ENCODE results near the gene VAV2.

The VAV2 gene, protein sequence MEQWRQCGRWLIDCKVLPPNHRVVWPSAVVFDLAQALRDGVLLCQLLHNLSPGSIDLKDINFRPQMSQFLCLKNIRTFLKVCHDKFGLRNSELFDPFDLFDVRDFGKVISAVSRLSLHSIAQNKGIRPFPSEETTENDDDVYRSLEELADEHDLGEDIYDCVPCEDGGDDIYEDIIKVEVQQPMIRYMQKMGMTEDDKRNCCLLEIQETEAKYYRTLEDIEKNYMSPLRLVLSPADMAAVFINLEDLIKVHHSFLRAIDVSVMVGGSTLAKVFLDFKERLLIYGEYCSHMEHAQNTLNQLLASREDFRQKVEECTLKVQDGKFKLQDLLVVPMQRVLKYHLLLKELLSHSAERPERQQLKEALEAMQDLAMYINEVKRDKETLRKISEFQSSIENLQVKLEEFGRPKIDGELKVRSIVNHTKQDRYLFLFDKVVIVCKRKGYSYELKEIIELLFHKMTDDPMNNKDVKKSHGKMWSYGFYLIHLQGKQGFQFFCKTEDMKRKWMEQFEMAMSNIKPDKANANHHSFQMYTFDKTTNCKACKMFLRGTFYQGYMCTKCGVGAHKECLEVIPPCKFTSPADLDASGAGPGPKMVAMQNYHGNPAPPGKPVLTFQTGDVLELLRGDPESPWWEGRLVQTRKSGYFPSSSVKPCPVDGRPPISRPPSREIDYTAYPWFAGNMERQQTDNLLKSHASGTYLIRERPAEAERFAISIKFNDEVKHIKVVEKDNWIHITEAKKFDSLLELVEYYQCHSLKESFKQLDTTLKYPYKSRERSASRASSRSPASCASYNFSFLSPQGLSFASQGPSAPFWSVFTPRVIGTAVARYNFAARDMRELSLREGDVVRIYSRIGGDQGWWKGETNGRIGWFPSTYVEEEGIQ
- 6.7 to 35.8 (median 18.8) reads per million in 18 experiments for total RNA-seq

DNA sequence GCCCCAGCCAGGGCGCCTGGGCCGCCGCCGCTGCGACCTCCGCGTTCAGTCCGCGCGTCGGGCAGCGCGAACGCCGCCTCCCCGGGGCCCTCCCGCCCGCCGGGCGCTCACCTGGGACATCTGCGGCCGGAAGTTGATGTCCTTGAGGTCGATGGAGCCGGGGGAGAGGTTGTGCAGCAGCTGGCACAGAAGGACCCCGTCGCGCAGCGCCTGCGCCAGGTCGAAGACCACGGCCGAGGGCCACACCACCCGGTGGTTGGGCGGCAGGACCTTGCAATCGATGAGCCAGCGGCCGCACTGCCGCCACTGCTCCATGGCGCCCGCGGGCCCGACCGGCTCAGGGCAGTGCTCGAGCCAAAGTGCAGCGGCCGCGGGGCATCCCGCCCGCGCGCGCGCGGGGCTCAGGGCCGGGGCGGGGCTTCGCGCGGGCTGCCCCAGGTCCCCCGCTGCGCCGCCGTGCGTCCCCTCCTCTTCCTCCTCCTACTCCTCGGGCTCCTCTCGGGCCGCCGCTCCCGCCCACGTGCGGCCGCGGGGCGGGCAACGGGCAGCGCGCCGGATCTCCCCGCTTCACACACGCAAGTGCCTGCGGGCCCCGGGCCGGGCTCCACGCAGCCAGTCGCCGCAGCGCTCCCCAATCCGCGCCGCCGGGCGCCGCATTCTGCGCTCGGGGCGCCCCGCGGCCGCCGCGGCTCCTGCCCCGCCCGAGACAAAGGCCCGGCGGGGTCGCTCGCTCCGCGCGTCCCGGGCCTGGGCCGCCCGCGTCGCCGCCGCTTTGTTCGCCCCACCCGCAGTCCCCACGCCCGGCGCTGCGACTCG lies at the start of gene VAV2:
Gene VAV2 (minus strand): TSS at position 361 of the 816 bp plus-strand sequence. CDS start 46 bp downstream, at position 315.
- DNase-seq = peak; percentile 45 to 60

DNA sequence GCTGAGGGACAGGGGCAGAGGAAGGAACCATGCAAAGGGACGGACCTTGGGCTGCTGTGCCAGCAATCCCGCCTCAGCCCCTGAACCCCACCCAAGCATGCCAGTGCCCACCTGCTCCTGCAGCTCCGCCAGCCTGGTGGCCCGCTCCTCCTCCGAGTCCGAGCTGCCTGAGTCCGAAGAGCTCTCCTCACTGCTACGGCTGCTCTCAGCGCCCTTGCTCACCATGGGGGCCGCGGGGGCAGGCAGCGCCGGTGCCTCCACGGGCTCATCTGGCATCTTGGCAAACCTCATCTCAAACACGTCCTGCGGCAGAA lies 49.5 kb upstream of the VAV2 start:
- DNase-seq = no peak

- peak in 1 of 2 donors; percentile 23 for DNase-seq
These were observed 48.9 kb upstream of the VAV2 start for GRCh38 chr9:134040781-134041648.

- DNase-seq = no peak
These were observed 48.0 kb upstream of the VAV2 start for GRCh38 chr9:134040176-134040565.

DNA sequence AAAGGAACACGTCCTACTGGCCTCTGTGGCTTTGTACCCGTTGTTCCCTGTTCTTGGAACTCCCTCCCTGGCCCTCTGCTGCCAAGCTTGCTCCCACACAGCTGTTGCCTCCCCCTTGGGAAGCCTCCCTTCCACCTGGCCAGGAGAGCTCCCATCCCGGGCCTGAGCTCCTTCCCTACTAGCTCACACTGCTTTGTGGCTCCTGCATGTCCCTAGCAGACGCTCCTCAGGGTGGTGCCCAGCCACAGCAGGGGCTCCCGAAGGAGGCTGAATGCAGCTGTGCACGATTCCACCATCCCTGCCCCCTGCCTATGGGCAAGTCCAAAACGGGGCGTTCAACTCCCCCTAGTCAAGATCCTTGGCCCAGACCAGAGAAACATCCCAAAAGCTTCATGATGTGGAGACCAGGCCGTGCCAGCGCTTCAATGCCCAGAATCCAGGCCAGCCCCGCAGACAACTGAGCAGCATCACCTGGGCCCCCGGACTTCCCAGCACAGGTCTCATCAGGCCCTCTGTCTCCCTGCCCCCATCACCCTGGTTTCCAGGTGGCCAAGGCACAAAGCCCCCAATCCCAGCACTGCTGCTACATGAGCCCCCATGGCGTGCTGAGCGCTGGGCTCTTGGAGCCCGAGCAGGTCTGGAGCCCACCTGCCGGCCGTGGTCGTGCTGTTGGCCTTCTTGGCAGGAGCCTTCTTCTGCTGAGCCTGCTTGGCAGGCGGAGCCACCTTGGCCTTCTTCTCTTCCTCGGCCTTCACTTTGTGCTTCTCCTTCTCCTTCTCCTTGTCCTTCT lies 47.5 kb upstream of the VAV2 start:
- DNase-seq = no peak

- DNase-seq = no peak
These were observed 45.5 kb upstream of the VAV2 start for GRCh38 chr9:134037641-134038040.

- DNase-seq = no peak
These were observed 44.0 kb upstream of the VAV2 start for GRCh38 chr9:134036130-134036529.

DNA sequence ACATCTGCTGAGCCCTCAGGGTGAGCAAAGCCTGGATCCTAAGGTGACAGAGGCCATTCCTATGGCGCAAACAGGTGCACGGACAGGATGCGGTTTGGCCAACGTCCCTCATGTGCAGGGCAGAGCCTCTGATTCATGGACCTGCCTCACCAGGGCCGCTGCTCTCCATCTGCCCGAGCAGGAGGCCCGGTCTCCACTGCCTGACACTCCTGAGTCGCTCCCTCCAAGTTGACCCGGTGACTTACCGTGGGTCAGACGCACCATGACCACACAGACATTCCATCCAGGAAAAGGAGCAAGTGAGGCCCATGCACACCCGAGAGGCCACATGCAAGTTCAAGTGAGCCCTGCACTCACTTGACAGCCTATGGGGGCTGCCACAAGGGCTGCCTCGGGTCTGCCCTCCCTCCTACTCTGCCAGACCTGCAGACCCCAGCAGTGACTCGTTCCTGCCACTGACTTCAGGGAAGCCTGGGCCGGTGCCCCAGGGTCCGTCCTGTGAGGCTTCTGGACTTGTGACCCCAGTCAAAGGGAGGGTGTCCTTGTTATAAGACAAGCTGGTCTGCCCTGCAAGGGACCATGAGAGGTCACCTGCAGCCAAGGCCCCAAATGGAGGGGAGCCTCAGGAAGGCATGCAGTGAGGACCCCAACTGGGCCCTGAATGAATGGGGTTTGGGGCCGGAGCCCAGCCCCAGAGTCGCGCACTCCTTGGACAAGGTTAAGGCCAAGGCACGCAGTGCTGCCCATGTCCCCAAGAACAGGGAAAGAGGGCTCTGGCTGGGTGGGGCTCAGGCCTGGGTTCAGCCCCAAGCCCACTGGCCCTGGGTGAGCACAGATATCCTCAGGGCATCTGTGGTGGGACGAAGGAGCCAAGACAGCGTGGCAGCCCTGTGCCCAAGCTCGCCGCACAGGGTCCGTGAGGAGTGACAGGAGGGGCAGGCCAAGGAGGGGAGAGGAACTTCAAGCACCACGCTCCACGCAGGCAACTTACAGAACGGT lies 43.2 kb upstream of the VAV2 start:
- DNase-seq = no peak

GRCh38 chr9:134034215-134035040 lies 42.3 kb upstream of the VAV2 start:
- DNase-seq = no peak

- no peak for DNase-seq
These were observed 41.5 kb upstream of the VAV2 start for GRCh38 chr9:134033516-134034214.

DNA sequence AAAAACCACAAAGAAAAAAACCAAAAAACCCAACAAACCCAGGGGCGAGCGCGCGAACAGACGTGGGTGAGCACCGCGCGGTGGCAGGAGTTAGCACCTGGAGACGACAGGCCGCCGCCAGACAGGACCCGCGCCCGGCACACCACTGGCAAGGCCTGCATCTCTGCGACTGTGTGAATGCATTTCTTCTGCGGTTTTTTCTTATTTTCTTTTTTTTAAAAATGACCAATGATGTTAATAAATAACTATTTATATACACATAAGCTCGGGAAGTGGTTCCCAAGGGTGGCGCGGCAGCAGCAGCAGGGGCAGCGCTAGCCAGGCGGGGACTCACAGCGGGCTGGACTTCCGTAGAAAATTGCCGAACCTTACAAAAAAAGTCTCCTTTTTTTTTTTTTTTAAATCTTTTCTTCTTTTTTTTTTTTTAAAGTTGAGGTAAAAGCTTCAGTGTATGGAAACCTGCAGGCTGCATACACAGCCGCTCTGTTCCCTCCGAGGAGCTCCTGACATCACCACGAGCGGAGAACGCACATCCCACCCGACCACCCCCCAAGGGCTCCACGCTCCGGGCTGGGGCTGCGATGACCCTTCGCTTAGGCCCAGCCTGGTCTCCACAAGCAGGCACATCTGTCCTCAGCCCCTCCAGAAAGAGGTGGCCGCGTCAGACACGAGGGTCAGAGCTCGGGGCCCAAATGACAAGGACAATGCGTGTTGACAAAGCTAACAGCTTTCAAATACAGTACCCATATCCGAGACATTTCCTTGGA lies 40.5 kb upstream of the VAV2 start:
- no peak for DNase-seq

GRCh38 chr9:134031783-134032182 lies 39.7 kb upstream of the VAV2 start:
- no peak for DNase-seq

- DNase-seq = no peak
These were observed 38.8 kb upstream of the VAV2 start for GRCh38 chr9:134030821-134031470.

DNA sequence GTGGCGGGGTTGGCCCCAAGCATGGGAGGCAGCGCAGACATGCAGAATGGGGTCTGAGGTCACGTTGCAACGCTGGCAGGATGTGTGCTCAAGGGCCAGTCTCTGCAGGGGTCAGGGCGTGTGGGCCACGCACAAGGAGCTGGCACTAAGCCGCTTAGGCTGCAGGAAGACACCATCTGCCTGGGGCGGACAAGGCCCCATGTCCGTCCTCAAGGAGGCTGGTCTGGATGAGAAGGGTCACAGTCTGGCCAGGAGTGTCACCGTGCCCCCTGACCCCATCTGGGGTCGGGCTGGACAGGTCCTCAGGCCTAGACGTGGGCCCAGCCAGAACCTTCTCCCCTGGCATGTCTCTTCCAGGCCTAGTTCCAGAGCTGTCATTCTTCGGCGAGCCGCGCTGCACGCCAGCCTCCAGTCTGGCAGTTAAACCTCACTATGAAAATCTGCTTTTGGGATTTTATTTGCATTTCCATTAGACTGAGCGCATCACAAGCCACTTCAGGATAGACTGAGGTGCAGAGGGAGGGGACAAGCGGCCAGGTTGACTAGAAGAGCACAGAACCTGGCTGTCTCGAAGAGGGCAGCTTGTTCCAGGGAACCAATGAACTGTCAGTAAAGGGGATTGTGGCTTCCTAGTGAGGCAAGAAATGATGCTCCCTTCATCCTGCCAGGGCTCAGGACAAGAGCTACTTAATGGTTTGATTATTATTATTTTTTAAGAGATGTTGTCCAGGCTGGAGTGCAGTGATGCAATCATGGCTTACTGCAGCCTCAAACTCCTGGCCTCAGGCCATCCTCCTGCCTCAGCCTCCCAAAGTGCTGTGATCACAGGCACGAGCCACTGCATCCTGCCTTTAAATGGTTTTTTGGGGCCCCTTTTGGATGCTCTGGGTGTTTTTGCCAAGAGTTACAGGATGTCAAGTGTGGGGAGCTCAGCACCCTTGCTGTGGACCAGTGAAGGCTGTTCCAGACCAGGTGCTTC lies 37.4 kb upstream of the VAV2 start:
- no peak for DNase-seq

DNA sequence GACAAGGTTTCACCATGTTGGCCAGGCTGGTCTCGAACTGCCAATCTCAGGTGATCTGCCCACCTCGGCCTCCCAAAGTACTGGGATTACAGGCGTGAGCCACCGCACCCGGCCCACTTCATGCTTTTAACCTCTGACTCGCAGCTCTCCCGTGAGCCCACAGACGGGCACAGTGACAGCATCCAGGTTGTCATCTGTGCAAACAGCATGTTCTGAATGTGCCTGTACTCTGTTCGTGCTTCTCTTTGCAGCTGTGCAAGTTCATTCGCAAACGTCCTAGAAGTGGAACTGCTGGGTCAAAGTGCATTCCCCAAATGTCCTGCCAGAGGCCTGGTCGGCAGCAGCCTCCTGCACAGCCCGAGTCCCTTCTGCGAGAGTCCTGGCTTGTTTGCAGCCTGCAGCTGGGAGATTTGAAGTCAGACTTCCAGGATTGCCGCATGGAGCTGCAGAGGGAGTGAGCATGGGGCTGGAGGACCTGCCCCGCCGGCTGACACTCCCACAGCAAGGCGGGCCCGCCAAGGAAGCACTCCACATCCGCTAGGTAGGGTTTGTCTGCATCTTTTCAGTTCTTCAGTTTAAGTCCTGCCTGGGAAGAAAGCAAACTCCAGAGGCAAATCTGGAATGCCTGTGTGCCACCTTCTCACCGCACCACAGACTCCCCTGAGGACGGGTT lies 36.6 kb upstream of the VAV2 start:
- no peak for DNase-seq

Measured in inflammatory macrophage (primary cell).